ENCODE measurements around the gene MYO3B. TPM values are rescaled to one million over a fixed set of nuclear protein-coding genes. Genes with fewer than 3 reads are reported as not detected.

The MYO3B gene
- total RNA-seq, 1 donor from 2014 or later = 9.1 TPM

DNA sequence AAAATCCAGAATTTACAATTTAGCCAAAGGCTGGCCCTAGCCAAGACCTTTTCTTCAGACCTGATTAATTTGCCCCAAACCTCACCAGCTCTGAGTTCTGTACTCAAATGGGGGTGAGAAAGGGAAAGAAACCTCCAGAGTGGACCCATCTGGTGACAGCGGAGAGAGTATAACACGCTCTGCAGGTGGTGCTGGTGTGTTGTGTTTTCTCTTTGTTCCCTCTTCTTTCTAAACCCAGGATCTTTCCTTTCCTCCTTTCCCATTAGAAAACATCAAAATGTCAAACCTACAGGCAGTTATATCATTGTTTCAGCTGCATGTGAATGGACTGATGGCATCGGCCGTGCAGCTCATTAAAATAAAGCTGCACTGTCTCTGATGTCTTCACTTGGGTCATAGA, 283.9 kb downstream of the MYO3B start:
- Mint-ChIP-seq H3K36me3 (peaks cover 2% of the 10 kb centered on the region), H3K27me3 (ENCODE audit: low read depth) (no peaks in the 10 kb centered on the region), H3K27ac (no peak overlapping the region), H3K4me1 (peaks cover 8% of the 10 kb centered on the region), H3K4me3 (no peak overlapping the region), H3K9me3 (no peaks in the 10 kb centered on the region)
- no peak for DNase-seq (ENCODE audit: low spot score in 2 of 2, unreplicated experiment in 2 of 2)
- TF ChIP-seq, protein P1, sequence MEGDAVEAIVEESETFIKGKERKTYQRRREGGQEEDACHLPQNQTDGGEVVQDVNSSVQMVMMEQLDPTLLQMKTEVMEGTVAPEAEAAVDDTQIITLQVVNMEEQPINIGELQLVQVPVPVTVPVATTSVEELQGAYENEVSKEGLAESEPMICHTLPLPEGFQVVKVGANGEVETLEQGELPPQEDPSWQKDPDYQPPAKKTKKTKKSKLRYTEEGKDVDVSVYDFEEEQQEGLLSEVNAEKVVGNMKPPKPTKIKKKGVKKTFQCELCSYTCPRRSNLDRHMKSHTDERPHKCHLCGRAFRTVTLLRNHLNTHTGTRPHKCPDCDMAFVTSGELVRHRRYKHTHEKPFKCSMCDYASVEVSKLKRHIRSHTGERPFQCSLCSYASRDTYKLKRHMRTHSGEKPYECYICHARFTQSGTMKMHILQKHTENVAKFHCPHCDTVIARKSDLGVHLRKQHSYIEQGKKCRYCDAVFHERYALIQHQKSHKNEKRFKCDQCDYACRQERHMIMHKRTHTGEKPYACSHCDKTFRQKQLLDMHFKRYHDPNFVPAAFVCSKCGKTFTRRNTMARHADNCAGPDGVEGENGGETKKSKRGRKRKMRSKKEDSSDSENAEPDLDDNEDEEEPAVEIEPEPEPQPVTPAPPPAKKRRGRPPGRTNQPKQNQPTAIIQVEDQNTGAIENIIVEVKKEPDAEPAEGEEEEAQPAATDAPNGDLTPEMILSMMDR (IDR thresholded peaks at IDR 0.05; ENCODE audit: unreplicated experiment) = no peak

DNA sequence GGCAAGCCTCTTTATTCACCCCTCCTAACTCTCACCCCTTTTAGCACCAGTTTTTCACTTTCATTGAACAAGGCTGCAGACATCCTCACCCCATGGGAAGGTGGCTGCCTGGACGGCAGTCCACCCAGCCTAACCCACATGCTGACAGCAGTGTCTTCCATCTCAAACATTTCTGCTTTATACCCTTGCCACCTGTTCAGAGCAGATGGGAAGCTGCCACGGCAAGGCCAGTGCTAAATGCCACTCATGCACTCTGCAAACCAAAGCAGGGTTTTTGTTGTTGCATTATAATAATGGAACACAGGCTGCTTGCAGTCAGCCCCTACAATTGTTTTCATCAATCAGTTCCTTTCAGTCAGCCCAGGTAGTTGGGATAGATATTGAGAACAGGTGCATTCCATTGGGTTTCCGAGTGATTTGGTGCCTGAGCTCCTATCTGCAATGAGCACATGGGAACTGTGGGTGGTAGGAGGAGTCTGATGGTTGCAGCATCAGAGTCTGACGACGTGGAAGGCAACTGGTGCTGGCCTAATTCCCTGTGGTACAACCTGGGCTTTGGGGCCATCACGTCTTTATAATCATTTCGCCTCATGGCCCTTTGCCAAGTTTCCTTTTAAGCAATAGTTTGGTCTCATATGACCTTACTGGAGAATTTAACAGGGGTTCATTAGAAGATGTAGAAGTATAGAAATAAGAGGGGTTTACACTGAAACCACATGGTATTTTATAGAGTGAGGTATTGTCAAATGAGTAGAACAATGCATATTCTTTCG, 284.7 kb downstream of the MYO3B start:
- Mint-ChIP-seq H3K27ac (no peak overlapping the region), H3K27me3 (ENCODE audit: low read depth) (no peaks in the 10 kb centered on the region), H3K4me1 (peaks cover 13% of the 10 kb centered on the region), H3K9me3 (no peaks in the 10 kb centered on the region), H3K4me3 (no peak overlapping the region), H3K36me3 (peaks cover 2% of the 10 kb centered on the region)
- TF ChIP-seq, protein P1 (IDR thresholded peaks at IDR 0.05; ENCODE audit: unreplicated experiment) = no peak
- DNase-seq (ENCODE audit: low spot score in 2 of 2, unreplicated experiment in 2 of 2) = no peak

DNA sequence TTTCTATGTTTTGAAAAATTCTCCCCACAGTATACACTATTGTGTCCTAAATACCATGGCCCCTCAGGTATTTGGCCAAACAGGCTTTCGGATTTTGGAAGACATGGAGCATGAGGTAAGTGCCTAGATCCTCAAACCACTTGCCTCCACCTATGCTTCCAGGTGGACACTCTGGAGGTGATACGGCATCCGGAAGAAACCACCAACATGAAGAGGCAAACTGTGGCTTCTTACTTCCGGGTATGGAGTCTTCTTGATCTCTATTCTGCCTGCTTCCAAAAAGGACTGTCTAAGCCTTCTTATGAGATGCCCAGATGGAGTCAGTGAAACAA, 285.2 kb downstream of the MYO3B start:
- Mint-ChIP-seq H3K9me3 (no peaks in the 10 kb centered on the region), H3K4me3 (no peak overlapping the region), H3K4me1 (peaks cover 17% of the 10 kb centered on the region), H3K27ac (no peak overlapping the region), H3K36me3 (peaks cover 2% of the 10 kb centered on the region), H3K27me3 (ENCODE audit: low read depth) (no peaks in the 10 kb centered on the region)
- no peak for DNase-seq (ENCODE audit: low spot score in 2 of 2, unreplicated experiment in 2 of 2)
- TF ChIP-seq, protein P1 (IDR thresholded peaks at IDR 0.05; ENCODE audit: unreplicated experiment) = no peak

DNA sequence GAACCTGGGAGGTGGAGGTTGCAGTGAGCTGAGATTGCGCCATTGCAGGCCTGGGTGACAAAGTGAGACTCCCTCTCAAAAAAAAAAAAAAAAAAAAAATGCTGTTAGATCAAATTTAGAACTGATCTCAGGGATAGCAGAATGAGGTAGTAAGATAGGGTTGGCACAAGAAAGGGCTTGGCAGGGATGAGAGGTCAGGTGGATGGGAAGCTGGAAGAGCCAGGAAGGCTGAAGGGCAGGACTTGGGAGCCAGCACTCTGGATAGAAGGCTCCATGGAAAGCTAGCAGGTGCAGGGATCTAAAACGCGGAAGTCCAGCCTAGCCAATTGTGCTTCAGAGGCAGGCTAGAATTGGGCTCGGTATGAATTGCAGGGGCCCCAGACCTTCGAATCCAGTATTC, 286.3 kb downstream of the MYO3B start:
- Mint-ChIP-seq H3K36me3 (no peaks in the 10 kb centered on the region), H3K4me1 (peaks cover 20% of the 10 kb centered on the region), H3K27me3 (ENCODE audit: low read depth) (no peaks in the 10 kb centered on the region), H3K4me3 (no peak overlapping the region), H3K27ac (no peak overlapping the region), H3K9me3 (no peaks in the 10 kb centered on the region)
- TF ChIP-seq, protein P1 (IDR thresholded peaks at IDR 0.05; ENCODE audit: unreplicated experiment) = no peak
- DNase-seq (ENCODE audit: low spot score in 2 of 2, unreplicated experiment in 2 of 2) = no peak

DNA sequence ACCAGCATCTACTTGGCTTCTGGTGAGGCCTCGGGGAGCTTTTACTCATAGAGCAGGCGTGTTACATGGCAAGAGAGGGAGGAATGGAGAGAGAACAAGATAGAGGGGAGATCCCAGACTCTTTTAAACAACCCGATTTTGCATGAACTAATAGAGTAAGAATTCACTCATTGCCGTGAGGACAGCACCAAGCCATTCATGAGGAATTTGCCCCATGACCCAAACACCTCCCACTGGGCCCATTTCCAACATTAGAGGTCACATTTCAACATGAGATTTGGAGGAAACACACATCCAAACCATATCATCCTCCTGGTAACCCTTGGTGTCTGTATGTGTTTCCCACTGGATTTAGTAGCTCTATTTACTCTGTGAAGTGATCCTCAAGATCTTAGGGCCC, 287.3 kb downstream of the MYO3B start:
- Mint-ChIP-seq H3K4me3 (no peak overlapping the region), H3K4me1 (peaks cover 20% of the 10 kb centered on the region), H3K9me3 (peaks cover 2% of the 10 kb centered on the region), H3K27ac (no peak overlapping the region), H3K36me3 (peaks cover 4% of the 10 kb centered on the region), H3K27me3 (ENCODE audit: low read depth) (no peaks in the 10 kb centered on the region)
- DNase-seq (ENCODE audit: low spot score in 2 of 2, unreplicated experiment in 2 of 2) = no peak
- TF ChIP-seq, protein P1 (IDR thresholded peaks at IDR 0.05; ENCODE audit: unreplicated experiment) = no peak
